Spleen (tissue), 11 donors: ENCODE results near the gene EEF1AKMT1. TPM values are rescaled to one million over a fixed set of nuclear protein-coding genes. Genes with fewer than 3 reads are reported as not detected.
A peak's percentile ranks its signal among the peaks of the same experiment; 100 is the strongest.

Experiments used
- DNase-seq: peaks from one replicate; pipeline ENCODE4 v3.0.0-alpha.2; 2020
- H3K27ac ChIP-seq, 8 donors: fragments of 200-600 bp; sonication (generic) in 7 of 8; 1 replicate in 4 of 8; 2 replicates in 4 of 8; pipeline versions ENCODE4 v1.5.0 to v1.8.0; 2016 to 2021; ENCODE audit warnings: inconsistent platforms in 4 of 8, mild to moderate bottlenecking in 4 of 8, moderate library complexity in 1 of 8
- H3K27me3 ChIP-seq, 7 donors: fragments of 200-600 bp; sonication (generic) in 6 of 7; replicated peaks in 1 of 7; 1 replicate in 4 of 7; 2 replicates in 3 of 7; pipeline versions ENCODE4 v1.5.0 to v1.8.0; 2016 to 2021; ENCODE audit warnings: inconsistent platforms in 3 of 7, mild to moderate bottlenecking in 1 of 7
- H3K36me3 ChIP-seq, 6 donors: fragments of 200-600 bp; sonication (generic) in 5 of 6; 1 replicate in 4 of 6; 2 replicates in 2 of 6; pipeline versions ENCODE4 v1.5.0 to v1.8.0; 2016 to 2021; ENCODE audit warnings: inconsistent platforms in 2 of 6
- H3K4me1 ChIP-seq, 6 donors: fragments of 200-600 bp; sonication (generic) in 5 of 6; 1 replicate in 3 of 6; 2 replicates in 3 of 6; pipeline versions ENCODE4 v1.5.0 to v1.8.0; 2016 to 2021; ENCODE audit warnings: inconsistent platforms in 3 of 6
- H3K4me3 ChIP-seq, 8 donors: fragments of 200-600 bp; sonication (generic) in 7 of 8; 1 replicate in 4 of 8; 2 replicates in 4 of 8; pipeline versions ENCODE4 v1.5.0 to v1.8.0; 2016 to 2021; ENCODE audit warnings: inconsistent platforms in 4 of 8, mild to moderate bottlenecking in 4 of 8, moderate library complexity in 2 of 8
- H3K9me3 ChIP-seq, 8 donors: fragments of 200-600 bp; sonication (generic) in 7 of 8; 1 replicate in 4 of 8; 2 replicates in 4 of 8; pipeline versions ENCODE4 v1.5.0 to v1.8.0; 2016 to 2021; ENCODE audit warnings: inconsistent platforms in 4 of 8
- POLR2A ChIP-seq, 3 donors: fragments of 450-650 bp; IDR thresholded peaks; one replicate each; pipeline ENCODE4 v1.5.1; 2017; ENCODE audit warnings: antibody characterized with exemption in 3 of 3, mild to moderate bottlenecking in 1 of 3
- POLR2AphosphoS5 ChIP-seq, 3 donors: sonication (generic); formaldehyde crosslinking; IDR thresholded peaks; one replicate each; pipeline ENCODE4 v1.5.1; 2017; ENCODE audit warnings: antibody characterized with exemption in 3 of 3
- WGBS, 5 donors: extraction: QIAGEN DNeasy Blood & Tissue Kit in 3 of 5; methylation state at CpG; one replicate each; pipeline versions ENCODE4 v1.1.5 to v1.1.7; 2013 to 2018; 5-methylcytosine and 5-hydroxymethylcytosine counted together
- intact Hi-C: fragments of 100-400 bp; cut with DNase I; formaldehyde crosslinking; loops from one replicate; pipeline ENCODE4 v1.15.0; 2023; ENCODE audit warnings: low total_unique reads
- polyA plus RNA-seq, 3 donors: library from polyadenylated mRNA; stranded (reverse); fragments of 200-250 nt; gene quantifications; one replicate each; pipeline ENCODE4 v1.2.1, GENCODE V29; 2013
- total RNA-seq, 7 donors: library from RNA; depleted of rRNA in 3 of 7; stranded (reverse); fragments of >200 nt in 3 of 7; fragmentation: NEBNext Ultra II Directional in 4 of 7; extraction: Animal tissue kit (Norgen Biotek cat#: 25700) in 4 of 7; gene quantifications; one replicate each; pipeline versions ENCODE4 v1.1.0 to v1.2.1, GENCODE V29; 2016 to 2021
- TF ChIP-seq, protein P1 (sequence below), 11 experiments: fragments of 200-600 bp in 7 of 11; fragments of 450-650 bp in 4 of 11; sonication (generic) in 4 of 11; IDR thresholded peaks in 8 of 11; conservative IDR thresholded peaks in 3 of 11; 1 replicate in 7 of 11; 2 replicates in 4 of 11; pipeline versions ENCODE4 v1.4.0 to v1.8.0; 2016 to 2021; ENCODE audit warnings: antibody characterized with exemption in 11 of 11, inconsistent platforms in 4 of 11, mild to moderate bottlenecking in 1 of 11
- donor health status: healthy with polysubstance abuse.
- donor health status: DM: no; HTN: no; CAD: no; lungs with moderate emphysema.
- donor health status: DM: no; HTN: no; CAD: no.
- donor health status: Bipolar disorder and iron deficiency.
- donor health status: healthy.
- donor health status: DM: no; HTN: no; CAD: no.
- donor health status: DM: yes; HTN: yes; CAD: no.

The EEF1AKMT1 gene
- total and polyA plus RNA-seq, 10 donors = 3.8 to 10.1 (median 7.0) TPM

DNA sequence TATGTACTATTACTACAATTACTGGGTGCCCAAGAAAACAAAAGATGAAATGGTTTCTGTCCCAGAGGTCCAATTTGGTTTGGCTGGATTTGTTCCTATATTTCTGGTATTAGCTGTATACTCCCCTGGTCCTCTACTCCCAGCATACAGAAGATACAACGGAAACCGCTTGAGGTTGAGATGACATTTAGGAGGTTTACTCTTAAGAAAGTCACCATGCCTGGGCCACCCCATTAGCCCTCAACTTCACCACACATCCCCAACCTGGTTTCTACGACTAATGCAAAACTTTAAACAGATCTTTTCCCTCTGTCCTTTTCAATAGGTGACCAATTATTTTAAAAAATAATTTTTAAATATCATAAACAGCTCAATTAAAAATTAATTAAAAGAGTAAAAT lies 46.0 kb upstream of the EEF1AKMT1 start:
- Histone ChIP-seq H3K4me3 (no peak overlapping the region), H3K27ac (no peak overlapping the region), H3K36me3 (peaks cover 0 to 60% (median 9%) of the 10 kb centered on the region in 6 donors), H3K27me3 (no peaks in the 10 kb centered on the region), H3K9me3 (no peaks in the 10 kb centered on the region), H3K4me1 (no peaks in the 10 kb centered on the region)
- WGBS, 5 donors = 95 to 99% (median 96%) methylated on average over 3 of the region's 3 CpGs
- no peak for DNase-seq
- intact Hi-C loops = no loop called here
- TF ChIP-seq POLR2AphosphoS5 (IDR thresholded peaks at IDR 0.05) (no peak), POLR2A (IDR thresholded peaks at IDR 0.05) (no peak)
- TF ChIP-seq, protein P1, sequence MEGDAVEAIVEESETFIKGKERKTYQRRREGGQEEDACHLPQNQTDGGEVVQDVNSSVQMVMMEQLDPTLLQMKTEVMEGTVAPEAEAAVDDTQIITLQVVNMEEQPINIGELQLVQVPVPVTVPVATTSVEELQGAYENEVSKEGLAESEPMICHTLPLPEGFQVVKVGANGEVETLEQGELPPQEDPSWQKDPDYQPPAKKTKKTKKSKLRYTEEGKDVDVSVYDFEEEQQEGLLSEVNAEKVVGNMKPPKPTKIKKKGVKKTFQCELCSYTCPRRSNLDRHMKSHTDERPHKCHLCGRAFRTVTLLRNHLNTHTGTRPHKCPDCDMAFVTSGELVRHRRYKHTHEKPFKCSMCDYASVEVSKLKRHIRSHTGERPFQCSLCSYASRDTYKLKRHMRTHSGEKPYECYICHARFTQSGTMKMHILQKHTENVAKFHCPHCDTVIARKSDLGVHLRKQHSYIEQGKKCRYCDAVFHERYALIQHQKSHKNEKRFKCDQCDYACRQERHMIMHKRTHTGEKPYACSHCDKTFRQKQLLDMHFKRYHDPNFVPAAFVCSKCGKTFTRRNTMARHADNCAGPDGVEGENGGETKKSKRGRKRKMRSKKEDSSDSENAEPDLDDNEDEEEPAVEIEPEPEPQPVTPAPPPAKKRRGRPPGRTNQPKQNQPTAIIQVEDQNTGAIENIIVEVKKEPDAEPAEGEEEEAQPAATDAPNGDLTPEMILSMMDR (IDR thresholded peaks at IDR 0.05 in 8 of 11, conservative IDR thresholded peaks at IDR 0.05 in 3 of 11) = no peak

DNA sequence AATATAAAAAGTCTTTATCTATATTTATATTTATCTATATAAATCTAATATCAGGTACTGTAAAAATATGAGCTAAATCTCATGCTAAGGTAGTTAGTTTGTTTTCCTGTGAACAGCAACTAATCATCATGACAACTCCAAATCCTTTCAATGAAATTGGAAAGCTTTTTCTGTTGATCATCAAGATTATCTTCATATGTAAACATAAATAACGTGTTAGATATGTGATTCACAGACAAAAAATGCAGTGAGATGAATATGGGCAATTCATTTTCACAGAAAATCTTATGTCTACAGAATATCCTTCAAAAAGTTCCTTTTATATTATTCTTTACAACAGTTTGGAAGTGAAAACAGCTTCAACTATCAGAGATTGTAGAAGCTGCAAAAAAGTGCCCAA lies 41.7 kb upstream of the EEF1AKMT1 start:
- peaks cover 0 to 58% (median 5%) of the 10 kb centered on the region in 6 donors for H3K36me3 ChIP-seq
- intact Hi-C loops = no loop called here
- TF ChIP-seq POLR2A (IDR thresholded peaks at IDR 0.05) (no peak), POLR2AphosphoS5 (IDR thresholded peaks at IDR 0.05) (no peak)
- TF ChIP-seq, protein P1 (IDR thresholded peaks at IDR 0.05 in 8 of 11, conservative IDR thresholded peaks at IDR 0.05 in 3 of 11) = no peak
- H3K27me3 ChIP-seq = no peaks in the 10 kb centered on the region
- H3K9me3 ChIP-seq = no peaks in the 10 kb centered on the region
- no peak for DNase-seq
- H3K4me3 ChIP-seq = no peak overlapping the region
- peaks cover 0 to 11% (median 2%) of the 10 kb centered on the region in 6 donors for H3K4me1 ChIP-seq
- H3K27ac ChIP-seq = no peak overlapping the region
- 92 to 100% (median 96%) methylated on average over 1 of the region's 1 CpG for WGBS, 5 donors

GRCh38 chr13:20814224-20814910 lies 40.6 kb upstream of the EEF1AKMT1 start:
- peaks cover 0 to 11% (median 2%) of the 10 kb centered on the region in 6 donors for H3K4me1 ChIP-seq
- peaks cover 0 to 55% (median 7%) of the 10 kb centered on the region in 6 donors for H3K36me3 ChIP-seq
- intact Hi-C loops = no loop called here
- no peak overlapping the region for H3K27ac ChIP-seq
- DNase-seq = no peak
- TF ChIP-seq POLR2AphosphoS5 (IDR thresholded peaks at IDR 0.05) = peak in 1 of 3 donors; percentile 34
- TF ChIP-seq, protein P1 (IDR thresholded peaks at IDR 0.05 in 8 of 11, conservative IDR thresholded peaks at IDR 0.05 in 3 of 11) = no peak
- H3K27me3 ChIP-seq = no peaks in the 10 kb centered on the region
- WGBS, 5 donors = 48 to 85% (median 76%) methylated on average over 5 of the region's 5 CpGs
- no peaks in the 10 kb centered on the region for H3K9me3 ChIP-seq
- H3K4me3 ChIP-seq = no peak overlapping the region

DNA sequence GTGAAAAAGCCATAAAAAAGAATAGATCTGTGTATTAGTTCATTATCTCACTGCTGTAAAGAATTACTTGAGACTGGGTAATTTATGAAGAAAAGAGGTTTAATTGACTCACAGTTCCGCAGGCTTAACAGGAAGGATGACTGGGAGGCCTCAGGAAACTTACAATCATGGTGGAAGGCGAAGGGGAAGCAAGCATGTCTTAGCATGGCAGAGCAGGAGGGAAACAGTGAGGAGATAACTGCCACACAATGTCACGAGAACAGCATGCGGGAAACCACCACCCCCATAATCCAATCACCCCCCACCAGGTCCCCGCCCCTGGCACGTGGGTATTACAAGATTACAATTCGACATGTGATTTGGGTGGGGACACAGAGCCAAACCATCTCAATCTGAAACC lies 39.1 kb upstream of the EEF1AKMT1 start:
- peaks cover 2 to 56% (median 21%) of the 10 kb centered on the region in 6 donors for H3K36me3 ChIP-seq
- DNase-seq = no peak
- no peak overlapping the region for H3K27ac ChIP-seq
- no peaks in the 10 kb centered on the region for H3K27me3 ChIP-seq
- H3K4me1 ChIP-seq = peaks cover 0 to 11% (median 2%) of the 10 kb centered on the region in 6 donors
- WGBS, 5 donors = 91 to 98% (median 93%) methylated on average over 7 of the region's 7 CpGs
- H3K4me3 ChIP-seq = no peak overlapping the region
- intact Hi-C loops = no loop called here
- no peaks in the 10 kb centered on the region for H3K9me3 ChIP-seq
- TF ChIP-seq POLR2A (IDR thresholded peaks at IDR 0.05) (no peak), POLR2AphosphoS5 (IDR thresholded peaks at IDR 0.05) (no peak)
- TF ChIP-seq, protein P1 (IDR thresholded peaks at IDR 0.05 in 8 of 11, conservative IDR thresholded peaks at IDR 0.05 in 3 of 11) = no peak
